CD4-positive, alpha-beta T cell treated with Interleukin-17A for 4 hours (primary cell): ENCODE measurements around the gene OR52E8.

ENCODE experiments used
- DNase-seq: peaks from one replicate; pipeline ENCODE4 v3.0.0-alpha.2; 2020; ENCODE audit warnings: mixed read lengths

OR52E8 gene

GRCh38 chr11:5857590-5857989 lies at the start of gene OR52E8:
TSS of gene OR52E8 (minus strand) at chr11:5857690. CDS start at chr11:5857690, 0 bp downstream.
- no peak for DNase-seq

GRCh38 chr11:5899534-5899933 lies 42.0 kb upstream of the OR52E8 start:
- DNase-seq, result no peak

GRCh38 chr11:5892908-5893307 lies 35.4 kb upstream of the OR52E8 start, which contains the start of gene OR52E5:
TSS of gene OR52E5 (plus strand) at chr11:5893208. CDS start at chr11:5900777, 7,569 bp downstream.
- DNase-seq, result no peak

- no peak for DNase-seq
Measured at GRCh38 chr11:5891216-5891800, 33.8 kb upstream of the OR52E8 start.

- no peak for DNase-seq
Measured at GRCh38 chr11:5887661-5888060, 30.2 kb upstream of the OR52E8 start.

- no peak for DNase-seq
Measured at GRCh38 chr11:5887172-5887571, 29.7 kb upstream of the OR52E8 start.

- DNase-seq, result no peak
Measured at GRCh38 chr11:5881756-5882155, 24.3 kb upstream of the OR52E8 start.

- DNase-seq, result no peak
Measured at GRCh38 chr11:5880329-5880728, 22.8 kb upstream of the OR52E8 start, which contains the start of gene OR52E4. TSS of gene OR52E4 (plus strand) at chr11:5880629. CDS start at chr11:5884293, 3,664 bp downstream.

- DNase-seq, result no peak
Measured at GRCh38 chr11:5878564-5878963, 21.1 kb upstream of the OR52E8 start.

- no peak for DNase-seq
Measured at GRCh38 chr11:5865826-5866225, 8.3 kb upstream of the OR52E8 start.

GRCh38 chr11:5851002-5851401 lies 6.5 kb downstream of the OR52E8 start:
- no peak for DNase-seq

- no peak for DNase-seq
Measured at GRCh38 chr11:5847711-5848110, 9.8 kb downstream of the OR52E8 start.

- no peak for DNase-seq
Measured at GRCh38 chr11:5846701-5847100, 10.8 kb downstream of the OR52E8 start.

GRCh38 chr11:5841797-5842196 lies 15.7 kb downstream of the OR52E8 start, which contains the start of gene OR52E6:
TSS of gene OR52E6 (minus strand) at chr11:5841897. CDS start at chr11:5841897, 0 bp downstream.
- no peak for DNase-seq

GRCh38 chr11:5837695-5838094 lies 19.8 kb downstream of the OR52E8 start:
- DNase-seq, result no peak

GRCh38 chr11:5833446-5833845 lies 24.0 kb downstream of the OR52E8 start:
- DNase-seq, result no peak

- no peak for DNase-seq
Measured at GRCh38 chr11:5831196-5831829, 26.2 kb downstream of the OR52E8 start.

- DNase-seq, result no peak
Measured at GRCh38 chr11:5818245-5818886, 39.1 kb downstream of the OR52E8 start.

- DNase-seq, result no peak
Measured at GRCh38 chr11:5815534-5815933, 42.0 kb downstream of the OR52E8 start.

- no peak for DNase-seq
Measured at GRCh38 chr11:5809905-5810795, 47.3 kb downstream of the OR52E8 start.

- DNase-seq, result peak; percentile 3
Measured at GRCh38 chr11:5809122-5809519, 48.4 kb downstream of the OR52E8 start.

- peak; percentile 79 for DNase-seq
Measured at GRCh38 chr11:5808500-5809121, 48.9 kb downstream of the OR52E8 start, which contains the start of gene OR52N2. TSS of gene OR52N2 (plus strand) at chr11:5808924. CDS start at chr11:5820336, 11,412 bp downstream.
